Stomach (tissue), 9 donors: ENCODE data around the gene TMEM139. TPM values are rescaled to one million over a fixed set of nuclear protein-coding genes. Genes with fewer than 3 reads are reported as not detected.

ENCODE experiments used
- DNase-seq, 2 donors: peaks; one replicate each; pipeline versions ENCODE4 v3.0.0 to v3.0.0-alpha.2; 2013 to 2019
- H3K27ac ChIP-seq, 5 donors: fragments of 200-600 bp in 4 of 5; sonication (generic) in 4 of 5; one replicate each; pipeline ENCODE4 v1.5.1; 2013 to 2019; ENCODE audit warnings: mild to moderate bottlenecking in 1 of 5, moderate library complexity in 1 of 5
- H3K27me3 ChIP-seq, 3 donors: fragments of 200-600 bp; sonication (generic); one replicate each; pipeline ENCODE4 v1.5.1; 2017 to 2019; ENCODE audit warnings: mixed run types in 1 of 3
- H3K36me3 ChIP-seq, 4 donors: fragments of 200-600 bp; sonication (generic); 1 replicate in 3 of 4; 2 replicates in 1 of 4; pipeline ENCODE4 v1.5.1; 2016 to 2019
- H3K4me1 ChIP-seq, 4 donors: fragments of 200-600 bp; sonication (generic); one replicate each; pipeline ENCODE4 v1.5.1; 2016 to 2019
- H3K4me3 ChIP-seq, 4 donors: fragments of 200-600 bp; sonication (generic) in 3 of 4; one replicate each; pipeline ENCODE4 v1.5.1; 2016 to 2019; ENCODE audit warnings: mild to moderate bottlenecking in 1 of 4
- H3K9me3 ChIP-seq, 4 donors: fragments of 200-600 bp; sonication (generic); one replicate each; pipeline ENCODE4 v1.5.1; 2016 to 2019
- EP300 ChIP-seq: sonication (generic); formaldehyde crosslinking; IDR thresholded peaks from one replicate; pipeline ENCODE4 v1.6.1; 2017; ENCODE audit warnings: antibody characterized with exemption
- POLR2A ChIP-seq, 4 donors: fragments of 450-650 bp; IDR thresholded peaks; one replicate each; pipeline ENCODE4 v1.6.1; 2016; ENCODE audit warnings: antibody characterized with exemption in 4 of 4, control low read depth in 2 of 4, mild to moderate bottlenecking in 1 of 4, moderate library complexity in 1 of 4
- POLR2AphosphoS5 ChIP-seq, 3 donors: sonication (generic); formaldehyde crosslinking; IDR thresholded peaks; one replicate each; pipeline ENCODE4 v1.6.1; 2016; ENCODE audit warnings: antibody characterized with exemption in 3 of 3
- WGBS, 5 donors: extraction: QIAGEN DNeasy Blood & Tissue Kit in 3 of 5; methylation state at CpG; one replicate each; pipeline versions ENCODE4 v1.1.5 to v1.1.7; 2013 to 2018; 5-methylcytosine and 5-hydroxymethylcytosine counted together
- intact Hi-C: fragments of 100-400 bp; cut with DNase I; formaldehyde crosslinking; loops from one replicate; pipeline ENCODE4 v1.15.1; 2023; ENCODE audit warnings: low total_unique reads
- polyA plus RNA-seq, 3 donors: library from polyadenylated mRNA; stranded (reverse); fragments of 200-250 nt; gene quantifications; one replicate each; pipeline ENCODE4 v1.2.3, GENCODE V29; 2013
- total RNA-seq, 5 donors: library from RNA; depleted of rRNA; stranded (reverse); fragments of >200 nt; gene quantifications; one replicate each; pipeline versions ENCODE4 v1.1.0 to v1.2.3, GENCODE V29; 2014 to 2016
- TF ChIP-seq, protein P1 (sequence below), 7 experiments: fragments of 450-650 bp in 4 of 7; fragments of 200-600 bp in 3 of 7; sonication (generic) in 3 of 7; IDR thresholded peaks; one replicate each; pipeline ENCODE4 v1.5.1; 2016 to 2019; ENCODE audit warnings: antibody characterized with exemption in 7 of 7, control low read depth in 2 of 7, mild to moderate bottlenecking in 1 of 7
- donor health status: healthy with polysubstance abuse.
- donor health status: Bipolar disorder and iron deficiency.
- donor health status: healthy.

Gene TMEM139
- total and polyA plus RNA-seq, 8 donors: 0.89 to 15.3 (median 6.4) TPM

DNA sequence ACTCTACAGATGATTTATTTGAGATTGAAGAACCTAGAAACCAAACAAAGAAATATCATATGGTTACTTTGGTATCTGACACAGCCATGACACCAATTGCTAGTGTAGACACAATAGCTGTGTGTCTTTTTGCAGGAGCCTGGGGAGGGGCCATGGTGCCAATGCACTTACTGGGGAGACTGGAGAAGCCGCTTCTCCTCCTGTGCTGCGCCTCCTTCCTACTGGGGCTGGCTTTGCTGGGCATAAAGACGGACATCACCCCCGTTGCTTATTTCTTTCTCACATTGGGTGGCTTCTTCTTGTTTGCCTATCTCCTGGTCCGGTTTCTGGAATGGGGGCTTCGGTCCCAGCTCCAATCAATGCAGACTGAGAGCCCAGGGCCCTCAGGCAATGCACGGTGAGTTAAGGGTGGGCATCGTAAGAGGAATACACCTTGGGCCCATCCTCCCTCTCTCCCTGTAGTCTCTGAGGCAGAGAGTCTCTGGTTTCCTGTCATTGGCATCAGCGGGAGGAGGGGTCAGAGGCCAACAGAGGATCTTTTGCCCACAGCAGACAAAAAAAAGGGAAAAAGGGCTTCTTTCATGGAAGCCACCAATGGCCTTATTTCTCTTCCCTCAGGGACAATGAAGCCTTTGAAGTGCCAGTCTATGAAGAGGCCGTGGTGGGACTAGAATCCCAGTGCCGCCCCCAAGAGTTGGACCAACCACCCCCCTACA, 1.2 kb downstream of the TMEM139 start:
- no peaks in the 10 kb centered on the region for H3K9me3 ChIP-seq

DNA sequence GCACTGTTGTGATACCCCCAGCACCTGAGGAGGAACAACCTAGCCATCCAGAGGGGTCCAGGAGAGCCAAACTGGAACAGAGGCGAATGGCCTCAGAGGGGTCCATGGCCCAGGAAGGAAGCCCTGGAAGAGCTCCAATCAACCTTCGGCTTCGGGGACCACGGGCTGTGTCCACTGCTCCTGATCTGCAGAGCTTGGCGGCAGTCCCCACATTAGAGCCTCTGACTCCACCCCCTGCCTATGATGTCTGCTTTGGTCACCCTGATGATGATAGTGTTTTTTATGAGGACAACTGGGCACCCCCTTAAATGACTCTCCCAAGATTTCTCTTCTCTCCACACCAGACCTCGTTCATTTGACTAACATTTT, 1.7 kb downstream of the TMEM139 start:
- WGBS, 5 donors: 92 to 98% (median 96%) methylated on average over 6 of the region's 6 CpGs
- intact Hi-C loops: no loop called here
- H3K4me3 ChIP-seq: no peak overlapping the region

More for the DNA sequence above, 1.2 kb downstream of the TMEM139 start:
- intact Hi-C loops: no loop called here
- TF ChIP-seq POLR2AphosphoS5 (IDR thresholded peaks at IDR 0.05) (no peak), EP300 (no peak), POLR2A (IDR thresholded peaks at IDR 0.05) (no peak)
- TF ChIP-seq, protein P1, sequence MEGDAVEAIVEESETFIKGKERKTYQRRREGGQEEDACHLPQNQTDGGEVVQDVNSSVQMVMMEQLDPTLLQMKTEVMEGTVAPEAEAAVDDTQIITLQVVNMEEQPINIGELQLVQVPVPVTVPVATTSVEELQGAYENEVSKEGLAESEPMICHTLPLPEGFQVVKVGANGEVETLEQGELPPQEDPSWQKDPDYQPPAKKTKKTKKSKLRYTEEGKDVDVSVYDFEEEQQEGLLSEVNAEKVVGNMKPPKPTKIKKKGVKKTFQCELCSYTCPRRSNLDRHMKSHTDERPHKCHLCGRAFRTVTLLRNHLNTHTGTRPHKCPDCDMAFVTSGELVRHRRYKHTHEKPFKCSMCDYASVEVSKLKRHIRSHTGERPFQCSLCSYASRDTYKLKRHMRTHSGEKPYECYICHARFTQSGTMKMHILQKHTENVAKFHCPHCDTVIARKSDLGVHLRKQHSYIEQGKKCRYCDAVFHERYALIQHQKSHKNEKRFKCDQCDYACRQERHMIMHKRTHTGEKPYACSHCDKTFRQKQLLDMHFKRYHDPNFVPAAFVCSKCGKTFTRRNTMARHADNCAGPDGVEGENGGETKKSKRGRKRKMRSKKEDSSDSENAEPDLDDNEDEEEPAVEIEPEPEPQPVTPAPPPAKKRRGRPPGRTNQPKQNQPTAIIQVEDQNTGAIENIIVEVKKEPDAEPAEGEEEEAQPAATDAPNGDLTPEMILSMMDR (IDR thresholded peaks at IDR 0.05): no peak
- Histone ChIP-seq H3K4me1 (peaks cover 21 to 56% (median 53%) of the 10 kb centered on the region in 4 donors), H3K27ac (peak overlapping the region in 4 of 5 donors; percentile 63 to 76 (median 70)), H3K4me3 (peak overlapping the region in 1 of 4 donors; percentile 43), H3K36me3 (no peaks in the 10 kb centered on the region), H3K27me3 (no peaks in the 10 kb centered on the region)
- DNase-seq: no peak
- 88 to 95% (median 91%) methylated on average over 11 of the region's 11 CpGs for WGBS, 5 donors

DNA sequence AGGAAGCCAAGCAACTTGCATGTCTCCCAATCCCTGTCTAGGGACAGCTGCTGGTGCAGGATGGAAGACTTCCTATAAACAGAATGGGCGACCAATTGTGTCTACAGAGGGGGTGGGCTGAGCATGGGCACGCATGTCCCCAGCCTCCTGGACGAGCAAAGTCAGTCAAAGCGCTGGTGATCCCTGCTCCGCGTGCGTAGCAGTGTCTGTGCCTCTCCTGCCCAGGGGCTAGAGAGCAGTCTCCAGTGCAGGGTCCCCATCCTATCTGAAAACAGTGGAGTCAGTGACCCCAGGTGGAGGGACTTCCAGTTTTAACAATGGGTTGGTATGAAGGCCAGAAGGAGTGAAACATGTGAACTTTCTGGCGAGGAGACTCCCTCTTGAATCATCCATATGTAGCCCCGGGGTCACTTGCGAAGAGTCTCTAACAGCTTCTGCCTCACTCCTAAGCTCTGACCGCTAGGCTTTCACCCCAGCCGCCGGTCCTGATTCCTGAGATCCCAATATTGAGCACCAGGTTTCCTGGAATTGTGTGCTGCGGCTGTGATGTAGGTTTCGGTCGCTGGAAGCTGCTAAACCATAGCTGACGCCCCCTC, 2.7 kb downstream of the TMEM139 start:
- H3K27me3 ChIP-seq: no peaks in the 10 kb centered on the region
- H3K36me3 ChIP-seq: peaks cover 4 to 11% (median 11%) of the 10 kb centered on the region in 4 donors
- no peaks in the 10 kb centered on the region for H3K9me3 ChIP-seq
- DNase-seq: no peak
- TF ChIP-seq EP300: no peak
- TF ChIP-seq POLR2A (IDR thresholded peaks at IDR 0.05): no peak
- no peak for TF ChIP-seq POLR2AphosphoS5 (IDR thresholded peaks at IDR 0.05)
- TF ChIP-seq, protein P1 (IDR thresholded peaks at IDR 0.05): no peak
- H3K4me3 ChIP-seq: peak overlapping the region; percentile 79 to 94 (median 82)
- peak overlapping the region; percentile 49 to 96 (median 92) for H3K27ac ChIP-seq
- WGBS, 5 donors: 75 to 84% (median 76%) methylated on average over 16 to 17 of the region's 17 CpGs
- H3K4me1 ChIP-seq: peaks cover 21 to 62% (median 55%) of the 10 kb centered on the region in 4 donors
- intact Hi-C loops: no loop called here

More for the DNA sequence above, 1.7 kb downstream of the TMEM139 start:
- no peak for TF ChIP-seq POLR2AphosphoS5 (IDR thresholded peaks at IDR 0.05)
- H3K27ac ChIP-seq: peak overlapping the region in 1 of 5 donors; percentile 63
- DNase-seq: no peak
- peaks cover 0 to 2% (median 1%) of the 10 kb centered on the region in 4 donors for H3K36me3 ChIP-seq
- H3K4me1 ChIP-seq: peaks cover 21 to 61% (median 55%) of the 10 kb centered on the region in 4 donors
- no peaks in the 10 kb centered on the region for H3K9me3 ChIP-seq
- no peaks in the 10 kb centered on the region for H3K27me3 ChIP-seq

DNA sequence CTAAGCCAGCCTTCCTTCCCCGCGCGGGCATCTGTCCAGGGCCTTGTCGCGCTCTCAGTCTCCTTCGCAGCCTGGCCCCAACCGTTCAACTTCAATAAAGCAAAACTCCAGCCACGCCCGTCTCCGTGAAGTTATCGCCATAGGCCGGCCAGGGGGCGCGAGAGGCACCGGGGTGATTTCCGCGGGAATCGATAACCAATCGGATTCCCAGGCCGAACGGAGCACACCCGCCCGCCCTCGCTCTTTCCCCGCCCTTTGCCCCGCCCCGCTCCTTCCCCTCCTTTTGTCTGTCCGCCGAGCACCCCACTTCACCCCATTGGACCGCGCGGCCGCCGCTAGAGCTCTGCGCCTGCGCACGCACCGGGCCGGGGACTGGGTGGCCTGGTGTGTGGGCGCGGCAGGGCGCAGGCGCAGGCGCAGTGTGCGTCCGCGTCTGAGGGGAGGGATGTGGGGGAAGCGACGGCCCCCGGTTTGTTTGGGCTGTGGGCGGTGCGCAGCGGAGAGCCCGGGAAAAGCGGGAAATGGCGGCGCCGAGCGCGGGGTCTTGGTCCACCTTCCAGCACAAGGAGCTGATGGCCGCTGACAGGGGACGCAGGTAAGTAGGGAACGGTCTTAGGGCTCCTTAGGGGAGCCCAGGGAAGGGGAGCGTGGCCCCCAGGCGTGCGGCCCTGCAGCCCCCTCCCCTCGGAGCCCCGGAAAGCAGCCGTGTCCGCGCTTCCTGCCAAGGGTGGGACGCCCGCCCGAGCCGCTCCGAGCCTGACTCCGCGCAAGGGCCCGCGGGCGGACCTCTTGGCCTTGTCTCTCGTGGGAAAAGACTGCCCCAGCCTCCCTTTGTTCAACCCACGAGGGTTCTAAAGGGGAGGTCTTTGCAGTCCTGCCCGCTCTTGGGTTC, 3.4 kb downstream of the TMEM139 start, which contains the start of gene CASP2:
Gene CASP2 (plus strand): TSS at position 417 of the 892 bp plus-strand sequence. CDS start 105 bp downstream, at position 522.
- Histone ChIP-seq H3K27ac (peak within 1 kb of the TSS; percentile 89 to 96 (median 92)), H3K27me3 (no peaks in the 10 kb centered on the region), H3K4me1 (peaks cover 21 to 62% (median 55%) of the 10 kb centered on the region in 4 donors), H3K36me3 (peaks cover 12 to 18% (median 18%) of the 10 kb centered on the region in 4 donors), H3K9me3 (no peaks in the 10 kb centered on the region), H3K4me3 (peak within 1 kb of the TSS; percentile 79 to 94 (median 82))
- DNase-seq: peak; percentile 99 to 100
- WGBS, 5 donors: 2 to 3% (median 3%) methylated on average over 71 to 84 of the region's 84 CpGs
- TF ChIP-seq POLR2AphosphoS5 (IDR thresholded peaks at IDR 0.05) (peak; percentile 57 to 82 (median 70)), POLR2A (IDR thresholded peaks at IDR 0.05) (peak in 1 of 4 donors; percentile 35), EP300 (no peak)
- TF ChIP-seq, protein P1 (IDR thresholded peaks at IDR 0.05): peak in 2 of 7 experiments; percentile 9 to 44
- intact Hi-C loops: no loop called here
